GM23338 (cell line): Measurements from ENCODE around the gene MRAS. TPM values are rescaled to one million over a fixed set of nuclear protein-coding genes. Genes with fewer than 3 reads are reported as not detected.

Experiments used
- ATAC-seq: fragments of 200-7000 bp; cut with Tn5 transposase; 3 replicates; pipeline ENCODE4 v1.9.1; 2020
- DNase-seq: peaks from one replicate; pipeline ENCODE4 v3.0.0-alpha.2; 2015; ENCODE audit warnings: low spot score
- H2AFZ ChIP-seq: fragments of 200-600 bp; sonication (generic); 2 replicates; pipeline ENCODE4 v1.8.0; 2016; ENCODE audit warnings: antibody characterized with exemption, mild to moderate bottlenecking, moderate library complexity
- H3F3A ChIP-seq: fragments of 200-600 bp; sonication (generic); replicated peaks from 2 replicates; pipeline ENCODE4 v1.8.0; 2017; ENCODE audit warnings: antibody characterized with exemption, mixed run types, low read depth
- H3K27ac ChIP-seq: fragments of 200-600 bp; sonication (generic); 2 replicates; pipeline ENCODE4 v1.6.1; 2016; ENCODE audit warnings: low read depth
- H3K27me3 ChIP-seq: fragments of 200-600 bp; sonication (generic); 2 replicates; pipeline ENCODE4 v1.8.0; 2016; ENCODE audit warnings: mild to moderate bottlenecking, mixed run types, moderate library complexity; ENCODE audit not compliant: insufficient read depth
- H3K36me3 ChIP-seq: fragments of 200-600 bp; sonication (generic); 2 replicates; pipeline ENCODE4 v1.8.0; 2016; ENCODE audit warnings: mild to moderate bottlenecking; ENCODE audit not compliant: insufficient read depth
- H3K4me1 ChIP-seq: fragments of 200-600 bp; sonication (generic); 2 replicates; pipeline ENCODE4 v1.8.0; 2016; ENCODE audit warnings: mild to moderate bottlenecking, moderate library complexity; ENCODE audit not compliant: insufficient read depth
- H3K4me2 ChIP-seq: fragments of 200-600 bp; sonication (generic); 2 replicates; pipeline ENCODE4 v1.7.1; 2017; ENCODE audit warnings: mixed run types
- H3K4me3 ChIP-seq: fragments of 200-600 bp; sonication (generic); 2 replicates; pipeline ENCODE4 v1.6.1; 2016; ENCODE audit warnings: mixed run types
- H3K79me2 ChIP-seq: fragments of 200-600 bp; sonication (generic); replicated peaks from 2 replicates; pipeline ENCODE4 v1.8.0; 2017; ENCODE audit warnings: mild to moderate bottlenecking; ENCODE audit not compliant: insufficient read depth
- H3K9me2 ChIP-seq: fragments of 200-600 bp; sonication (generic); 2 replicates; pipeline ENCODE4 v1.8.0; 2017; ENCODE audit not compliant: insufficient read depth
- H4K20me1 ChIP-seq: fragments of 200-600 bp; sonication (generic); replicated peaks from 2 replicates; pipeline ENCODE4 v1.8.0; 2017; ENCODE audit warnings: mild to moderate bottlenecking; ENCODE audit not compliant: insufficient read depth
- H3K27ac Mint-ChIP-seq: 2 replicates; pipeline ENCODE4 v1.8.0; 2020; ENCODE audit warnings: inconsistent platforms, mild to moderate bottlenecking, moderate library complexity, mixed read lengths
- H3K27me3 Mint-ChIP-seq: 3 replicates; pipeline ENCODE4 v1.8.0; 2022; ENCODE audit warnings: low read depth, mild to moderate bottlenecking, moderate library complexity, mixed read lengths, inconsistent platforms; ENCODE audit not compliant: insufficient read depth, poor library complexity
- H3K36me3 Mint-ChIP-seq: 3 replicates; pipeline ENCODE4 v1.8.0; 2021; ENCODE audit warnings: low read depth, mild to moderate bottlenecking, inconsistent platforms, moderate library complexity, mixed read lengths
- H3K4me1 Mint-ChIP-seq: 3 replicates; pipeline ENCODE4 v1.8.0; 2020; ENCODE audit warnings: mild to moderate bottlenecking, inconsistent platforms, mixed read lengths
- H3K4me3 Mint-ChIP-seq: 3 replicates; pipeline ENCODE4 v1.8.0; 2021; ENCODE audit warnings: moderate library complexity, mild to moderate bottlenecking, inconsistent platforms, mixed read lengths
- H3K9me3 Mint-ChIP-seq: 3 replicates; pipeline ENCODE4 v1.8.0; 2020; ENCODE audit warnings: moderate library complexity, mild to moderate bottlenecking, inconsistent platforms, mixed read lengths
- CREB1 ChIP-seq: fragments of 250-450 bp; sonication (Bioruptor Pico); IDR thresholded peaks from 2 replicates; pipeline ENCODE4 v1.5.0; 2020; ENCODE audit warnings: low read depth, mild to moderate bottlenecking, moderate library complexity
- EZH2phosphoT487 ChIP-seq: fragments of 200-600 bp; sonication (generic); IDR thresholded peaks from one replicate; pipeline ENCODE4 v1.8.1; 2018; ENCODE audit warnings: antibody characterized with exemption; ENCODE audit not compliant: unreplicated experiment
- REST ChIP-seq: IDR thresholded peaks from one replicate; pipeline ENCODE4 v1.6.1; 2018; ENCODE audit warnings: antibody characterized with exemption; ENCODE audit not compliant: unreplicated experiment
- STAT1 ChIP-seq: IDR thresholded peaks from one replicate; pipeline ENCODE4 v1.6.1; 2016; ENCODE audit warnings: antibody characterized with exemption; ENCODE audit not compliant: unreplicated experiment
- ZNF114 ChIP-seq: fragments of 250-450 bp; sonication (Bioruptor Pico); IDR thresholded peaks from 2 replicates; pipeline ENCODE4 v1.5.0; 2020; ENCODE audit warnings: mild to moderate bottlenecking, moderate library complexity
- ZNF331 ChIP-seq: fragments of 250-450 bp; sonication (Bioruptor Pico); IDR thresholded peaks from 2 replicates; pipeline ENCODE4 v1.5.0; 2020; ENCODE audit warnings: low read depth, mild to moderate bottlenecking, moderate library complexity
- polyA plus RNA-seq: library from polyadenylated mRNA; unstranded; fragments of >200 nt; fragmentation: Nextera tagmentation; extraction: Ambion mirVana; gene quantifications from 2 replicates; pipeline ENCODE4 v1.2.1, GENCODE V29; 2016
- total RNA-seq: library from RNA; depleted of rRNA; stranded (reverse); fragments of >200 nt; shearing (Covaris generic); gene quantifications from 2 replicates; pipeline ENCODE4 v1.2.3, GENCODE V29; 2014
- TF ChIP-seq, protein P1 (sequence below): fragments of 250-450 bp; sonication (Bioruptor Pico); IDR thresholded peaks from 2 replicates; pipeline ENCODE4 v1.5.0; 2020; ENCODE audit warnings: mild to moderate bottlenecking, moderate library complexity

MRAS gene
- total and polyA plus RNA-seq, 2 experiments from 2014 or later, result 9.1 to 10.2 TPM

DNA sequence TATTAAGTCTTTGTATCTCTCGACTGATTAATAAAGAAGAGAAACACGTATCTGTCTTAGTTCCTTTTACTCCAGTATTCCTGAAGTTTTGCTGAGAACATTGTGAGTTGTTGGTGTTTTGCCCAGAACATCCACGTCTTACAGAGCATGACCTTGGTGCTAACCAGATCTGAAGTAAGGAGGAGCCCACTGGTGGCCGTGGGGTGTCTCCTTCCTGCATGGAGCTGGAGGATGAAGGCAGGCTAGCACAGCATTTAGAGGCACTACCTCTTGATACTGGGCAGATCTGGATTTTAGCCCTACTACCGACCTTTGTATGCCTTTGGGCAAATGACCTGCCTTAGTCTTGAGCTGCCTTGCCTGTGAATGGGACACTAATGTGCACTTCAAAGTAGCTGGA lies 57.1 kb downstream of the MRAS start:
- TF ChIP-seq ZNF114 (CRISPR knock-in tag) (no peak), CREB1 (CRISPR knock-in tag) (no peak), ZNF331 (CRISPR knock-in tag) (no peak), EZH2phosphoT487 (no peak), REST (no peak), STAT1 (no peak)
- TF ChIP-seq, protein P1, sequence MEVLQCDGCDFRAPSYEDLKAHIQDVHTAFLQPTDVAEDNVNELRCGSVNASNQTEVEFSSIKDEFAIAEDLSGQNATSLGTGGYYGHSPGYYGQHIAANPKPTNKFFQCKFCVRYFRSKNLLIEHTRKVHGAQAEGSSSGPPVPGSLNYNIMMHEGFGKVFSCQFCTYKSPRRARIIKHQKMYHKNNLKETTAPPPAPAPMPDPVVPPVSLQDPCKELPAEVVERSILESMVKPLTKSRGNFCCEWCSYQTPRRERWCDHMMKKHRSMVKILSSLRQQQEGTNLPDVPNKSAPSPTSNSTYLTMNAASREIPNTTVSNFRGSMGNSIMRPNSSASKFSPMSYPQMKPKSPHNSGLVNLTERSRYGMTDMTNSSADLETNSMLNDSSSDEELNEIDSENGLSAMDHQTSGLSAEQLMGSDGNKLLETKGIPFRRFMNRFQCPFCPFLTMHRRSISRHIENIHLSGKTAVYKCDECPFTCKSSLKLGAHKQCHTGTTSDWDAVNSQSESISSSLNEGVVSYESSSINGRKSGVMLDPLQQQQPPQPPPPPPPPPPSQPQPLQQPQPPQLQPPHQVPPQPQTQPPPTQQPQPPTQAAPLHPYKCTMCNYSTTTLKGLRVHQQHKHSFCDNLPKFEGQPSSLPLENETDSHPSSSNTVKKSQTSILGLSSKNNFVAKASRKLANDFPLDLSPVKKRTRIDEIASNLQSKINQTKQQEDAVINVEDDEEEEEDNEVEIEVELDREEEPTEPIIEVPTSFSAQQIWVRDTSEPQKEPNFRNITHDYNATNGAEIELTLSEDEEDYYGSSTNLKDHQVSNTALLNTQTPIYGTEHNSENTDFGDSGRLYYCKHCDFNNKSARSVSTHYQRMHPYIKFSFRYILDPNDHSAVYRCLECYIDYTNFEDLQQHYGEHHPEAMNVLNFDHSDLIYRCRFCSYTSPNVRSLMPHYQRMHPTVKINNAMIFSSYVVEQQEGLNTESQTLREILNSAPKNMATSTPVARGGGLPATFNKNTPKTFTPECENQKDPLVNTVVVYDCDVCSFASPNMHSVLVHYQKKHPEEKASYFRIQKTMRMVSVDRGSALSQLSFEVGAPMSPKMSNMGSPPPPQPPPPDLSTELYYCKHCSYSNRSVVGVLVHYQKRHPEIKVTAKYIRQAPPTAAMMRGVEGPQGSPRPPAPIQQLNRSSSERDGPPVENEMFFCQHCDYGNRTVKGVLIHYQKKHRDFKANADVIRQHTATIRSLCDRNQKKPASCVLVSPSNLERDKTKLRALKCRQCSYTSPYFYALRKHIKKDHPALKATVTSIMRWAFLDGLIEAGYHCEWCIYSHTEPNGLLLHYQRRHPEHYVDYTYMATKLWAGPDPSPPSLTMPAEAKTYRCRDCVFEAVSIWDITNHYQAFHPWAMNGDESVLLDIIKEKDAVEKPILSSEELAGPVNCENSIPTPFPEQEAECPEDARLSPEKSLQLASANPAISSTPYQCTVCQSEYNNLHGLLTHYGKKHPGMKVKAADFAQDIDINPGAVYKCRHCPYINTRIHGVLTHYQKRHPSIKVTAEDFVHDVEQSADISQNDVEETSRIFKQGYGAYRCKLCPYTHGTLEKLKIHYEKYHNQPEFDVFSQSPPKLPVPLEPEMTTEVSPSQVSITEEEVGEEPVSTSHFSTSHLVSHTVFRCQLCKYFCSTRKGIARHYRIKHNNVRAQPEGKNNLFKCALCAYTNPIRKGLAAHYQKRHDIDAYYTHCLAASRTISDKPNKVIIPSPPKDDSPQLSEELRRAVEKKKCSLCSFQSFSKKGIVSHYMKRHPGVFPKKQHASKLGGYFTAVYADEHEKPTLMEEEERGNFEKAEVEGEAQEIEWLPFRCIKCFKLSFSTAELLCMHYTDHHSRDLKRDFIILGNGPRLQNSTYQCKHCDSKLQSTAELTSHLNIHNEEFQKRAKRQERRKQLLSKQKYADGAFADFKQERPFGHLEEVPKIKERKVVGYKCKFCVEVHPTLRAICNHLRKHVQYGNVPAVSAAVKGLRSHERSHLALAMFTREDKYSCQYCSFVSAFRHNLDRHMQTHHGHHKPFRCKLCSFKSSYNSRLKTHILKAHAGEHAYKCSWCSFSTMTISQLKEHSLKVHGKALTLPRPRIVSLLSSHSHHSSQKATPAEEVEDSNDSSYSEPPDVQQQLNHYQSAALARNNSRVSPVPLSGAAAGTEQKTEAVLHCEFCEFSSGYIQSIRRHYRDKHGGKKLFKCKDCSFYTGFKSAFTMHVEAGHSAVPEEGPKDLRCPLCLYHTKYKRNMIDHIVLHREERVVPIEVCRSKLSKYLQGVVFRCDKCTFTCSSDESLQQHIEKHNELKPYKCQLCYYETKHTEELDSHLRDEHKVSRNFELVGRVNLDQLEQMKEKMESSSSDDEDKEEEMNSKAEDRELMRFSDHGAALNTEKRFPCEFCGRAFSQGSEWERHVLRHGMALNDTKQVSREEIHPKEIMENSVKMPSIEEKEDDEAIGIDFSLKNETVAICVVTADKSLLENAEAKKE (CRISPR knock-in tag), result no peak
- Mint-ChIP-seq H3K36me3 (peaks cover 28% of the 10 kb centered on the region), H3K4me3 (no peak overlapping the region), H3K4me1 (peaks cover 45% of the 10 kb centered on the region), H3K27ac (no peak overlapping the region), H3K9me3 (peaks cover 8% of the 10 kb centered on the region; the same call in 2 of the 3 replicates), H3K27me3 (peaks cover 11% of the 10 kb centered on the region)
- no peak for DNase-seq
- H3K27me3 ChIP-seq, result no peaks in the 10 kb centered on the region
- no peak overlapping the region for H3K4me2 ChIP-seq
- H4K20me1 ChIP-seq, result no peaks in the 10 kb centered on the region
- peaks cover 22% of the 10 kb centered on the region for H3K4me1 ChIP-seq
- H3K79me2 ChIP-seq, result no peaks in the 10 kb centered on the region
- no peak overlapping the region for H3K27ac ChIP-seq
- no peak overlapping the region for H2AFZ ChIP-seq
- no peak overlapping the region for H3K4me3 ChIP-seq
- H3K36me3 ChIP-seq, result no peaks in the 10 kb centered on the region; the same call in 1 of the 2 replicates
- peaks cover 31% of the 10 kb centered on the region for H3K9me2 ChIP-seq
- peaks cover 3% of the 10 kb centered on the region; the same call in 1 of the 2 replicates for H3F3A ChIP-seq
- no peak for ATAC-seq
